HepG2 (cell line): ENCODE results near the gene NTN3. TPM values are rescaled to one million over a fixed set of nuclear protein-coding genes. Genes with fewer than 3 reads are reported as not detected.

Experiments
- ATF7 ChIP-seq, 2 experiments: fragments of 450-650 bp in 1 of 2; sonication (generic) in 1 of 2; formaldehyde crosslinking in 1 of 2; IDR thresholded peaks; 2 replicates each; pipeline versions ENCODE4 v1.4.0 to v1.6.1; 2016 to 2020; ENCODE audit warnings: antibody characterized with exemption in 1 of 2, mild to moderate bottlenecking in 1 of 2, missing genetic modification reagents in 1 of 2
- BRCA1 ChIP-seq: sonication (generic); formaldehyde crosslinking; IDR thresholded peaks from 2 replicates; pipeline ENCODE4 v1.4.0; 2020; ENCODE audit warnings: missing genetic modification reagents
- DNMT1 ChIP-seq: sonication (generic); formaldehyde crosslinking; IDR thresholded peaks from 2 replicates; pipeline ENCODE4 v1.5.1; 2020; ENCODE audit warnings: mild to moderate bottlenecking, missing genetic modification reagents
- ELF4 ChIP-seq: sonication (generic); formaldehyde crosslinking; IDR thresholded peaks from 2 replicates; pipeline ENCODE4 v1.5.0; 2020; ENCODE audit warnings: missing genetic modification reagents, mild to moderate bottlenecking, moderate library complexity, borderline replicate concordance
- HMGA1 ChIP-seq: sonication (generic); formaldehyde crosslinking; conservative IDR thresholded peaks from 2 replicates; pipeline ENCODE4 v1.4.0; 2020; ENCODE audit warnings: missing genetic modification reagents
- HOXA7 ChIP-seq: sonication (generic); formaldehyde crosslinking; IDR thresholded peaks from 2 replicates; pipeline ENCODE4 v1.8.1; 2022; ENCODE audit warnings: mild to moderate bottlenecking, missing genetic modification reagents, moderate library complexity
- NR1H2 ChIP-seq: sonication (generic); formaldehyde crosslinking; IDR thresholded peaks from 2 replicates; pipeline ENCODE4 v1.8.1; 2022; ENCODE audit warnings: low read depth, missing genetic modification reagents, borderline replicate concordance
- PHF20 ChIP-seq: sonication (generic); formaldehyde crosslinking; IDR thresholded peaks from 2 replicates; pipeline ENCODE4 v1.5.0; 2020; ENCODE audit warnings: mild to moderate bottlenecking, missing genetic modification reagents
- PHF21A ChIP-seq: sonication (generic); formaldehyde crosslinking; IDR thresholded peaks from 2 replicates; pipeline ENCODE4 v1.5.0; 2020; ENCODE audit warnings: mild to moderate bottlenecking, missing genetic modification reagents
- ZC3H13 ChIP-seq: sonication (generic); formaldehyde crosslinking; IDR thresholded peaks from 2 replicates; pipeline ENCODE4 v1.8.1; 2023; ENCODE audit warnings: mild to moderate bottlenecking, missing genetic modification reagents, moderate library complexity
- ZNF20 ChIP-seq: sonication (generic); formaldehyde crosslinking; IDR thresholded peaks from 2 replicates; pipeline ENCODE4 v1.4.0; 2020; ENCODE audit warnings: mild to moderate bottlenecking, moderate library complexity, missing genetic modification reagents
- ZNF263 ChIP-seq: sonication (generic); formaldehyde crosslinking; IDR thresholded peaks from 2 replicates; pipeline ENCODE4 v1.4.0; 2020; ENCODE audit warnings: missing genetic modification reagents
- polyA plus RNA-seq, 8 experiments: library from polyadenylated mRNA; depleted of rRNA in 3 of 8; stranded (reverse) in 7 of 8; unstranded in 1 of 8; fragments of >200 nt; fragmentation: Illumina TruSeq in 4 of 8; extraction: Trizol in 4 of 8; gene quantifications; 2 replicates each; pipeline versions ENCODE4 v1.2.1 to v1.2.3, GENCODE V29; 2011 to 2016; ENCODE audit warnings: low read depth in 4 of 8, missing spikeins in 1 of 8, mixed read lengths in 1 of 8; ENCODE audit not compliant: insufficient read depth in 1 of 8
- total RNA-seq, 5 experiments: library from RNA; depleted of rRNA; stranded (reverse); fragments of >200 nt; fragmentation: Illumina TruSeq; extraction: Trizol; gene quantifications; 2 replicates each; pipeline ENCODE4 v1.2.3, GENCODE V29; 2016; ENCODE audit warnings: low read depth in 1 of 5
- TF ChIP-seq, protein P1 (sequence below), 2 experiments: sonication (generic) in 1 of 2; formaldehyde crosslinking in 1 of 2; IDR thresholded peaks; 2 replicates each; pipeline versions ENCODE4 v1.4.0 to v1.6.1; 2016 to 2020; ENCODE audit warnings: borderline replicate concordance in 1 of 2, low read depth in 1 of 2, mild to moderate bottlenecking in 1 of 2, missing genetic modification reagents in 1 of 2
- TF ChIP-seq, protein P2 (sequence below): sonication (generic); formaldehyde crosslinking; IDR thresholded peaks from 2 replicates; pipeline ENCODE4 v1.4.0; 2020; ENCODE audit warnings: mild to moderate bottlenecking, missing genetic modification reagents
- TF ChIP-seq, protein P3 (sequence below): sonication (generic); formaldehyde crosslinking; IDR thresholded peaks from 2 replicates; pipeline ENCODE4 v1.8.1; 2023; ENCODE audit warnings: mild to moderate bottlenecking, missing genetic modification reagents
- TF ChIP-seq, protein P4 (sequence below): IDR thresholded peaks from 2 replicates; pipeline ENCODE4 v1.6.1; 2016; ENCODE audit warnings: low read depth
- TF ChIP-seq, protein P5 (sequence below): sonication (generic); formaldehyde crosslinking; IDR thresholded peaks from 2 replicates; pipeline ENCODE4 v1.4.0; 2020; ENCODE audit warnings: missing genetic modification reagents

The NTN3 gene
- total and polyA plus RNA-seq, 2 of the 13 experiments (the other 11 are each of a cell fraction or from before 2014, with no cell fraction given): 0.09 to 0.20 TPM

DNA sequence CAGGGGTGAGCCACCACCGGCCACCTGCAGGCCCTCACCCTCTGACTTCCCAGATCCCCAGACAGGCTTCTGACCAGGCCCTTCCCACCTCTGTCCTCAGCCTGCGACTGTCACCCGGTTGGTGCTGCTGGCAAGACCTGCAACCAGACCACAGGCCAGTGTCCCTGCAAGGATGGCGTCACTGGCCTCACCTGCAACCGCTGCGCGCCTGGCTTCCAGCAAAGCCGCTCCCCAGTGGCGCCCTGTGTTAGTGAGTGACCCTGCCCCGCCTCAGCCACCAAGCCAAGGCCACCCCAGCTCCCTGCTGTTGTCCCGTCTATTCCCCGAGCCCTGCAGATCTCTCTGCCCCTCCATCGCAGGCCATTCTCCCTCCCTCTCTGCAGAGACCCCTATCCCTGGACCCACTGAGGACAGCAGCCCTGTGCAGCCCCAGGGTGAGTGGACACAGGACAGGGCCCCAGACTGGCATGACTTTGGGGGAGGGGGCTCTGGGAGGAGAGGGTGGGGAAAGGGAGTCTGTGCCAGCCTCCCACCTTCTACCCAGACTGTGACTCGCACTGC, 1.9 kb downstream of the NTN3 start (continued):
- TF ChIP-seq, protein P1, sequence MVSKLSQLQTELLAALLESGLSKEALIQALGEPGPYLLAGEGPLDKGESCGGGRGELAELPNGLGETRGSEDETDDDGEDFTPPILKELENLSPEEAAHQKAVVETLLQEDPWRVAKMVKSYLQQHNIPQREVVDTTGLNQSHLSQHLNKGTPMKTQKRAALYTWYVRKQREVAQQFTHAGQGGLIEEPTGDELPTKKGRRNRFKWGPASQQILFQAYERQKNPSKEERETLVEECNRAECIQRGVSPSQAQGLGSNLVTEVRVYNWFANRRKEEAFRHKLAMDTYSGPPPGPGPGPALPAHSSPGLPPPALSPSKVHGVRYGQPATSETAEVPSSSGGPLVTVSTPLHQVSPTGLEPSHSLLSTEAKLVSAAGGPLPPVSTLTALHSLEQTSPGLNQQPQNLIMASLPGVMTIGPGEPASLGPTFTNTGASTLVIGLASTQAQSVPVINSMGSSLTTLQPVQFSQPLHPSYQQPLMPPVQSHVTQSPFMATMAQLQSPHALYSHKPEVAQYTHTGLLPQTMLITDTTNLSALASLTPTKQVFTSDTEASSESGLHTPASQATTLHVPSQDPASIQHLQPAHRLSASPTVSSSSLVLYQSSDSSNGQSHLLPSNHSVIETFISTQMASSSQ (IDR thresholded peaks at IDR 0.05; ENCODE audit: low read depth): no peak
- TF ChIP-seq, protein P1 (CRISPR knock-in tag; IDR thresholded peaks at IDR 0.05; ENCODE audit: borderline replicate concordance): no peak
- TF ChIP-seq, protein P2, sequence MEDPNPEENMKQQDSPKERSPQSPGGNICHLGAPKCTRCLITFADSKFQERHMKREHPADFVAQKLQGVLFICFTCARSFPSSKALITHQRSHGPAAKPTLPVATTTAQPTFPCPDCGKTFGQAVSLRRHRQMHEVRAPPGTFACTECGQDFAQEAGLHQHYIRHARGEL (CRISPR knock-in tag): no peak
- no peak for TF ChIP-seq PHF20 (CRISPR knock-in tag)
- TF ChIP-seq HOXA7 (CRISPR knock-in tag): no peak
- TF ChIP-seq, protein P3, sequence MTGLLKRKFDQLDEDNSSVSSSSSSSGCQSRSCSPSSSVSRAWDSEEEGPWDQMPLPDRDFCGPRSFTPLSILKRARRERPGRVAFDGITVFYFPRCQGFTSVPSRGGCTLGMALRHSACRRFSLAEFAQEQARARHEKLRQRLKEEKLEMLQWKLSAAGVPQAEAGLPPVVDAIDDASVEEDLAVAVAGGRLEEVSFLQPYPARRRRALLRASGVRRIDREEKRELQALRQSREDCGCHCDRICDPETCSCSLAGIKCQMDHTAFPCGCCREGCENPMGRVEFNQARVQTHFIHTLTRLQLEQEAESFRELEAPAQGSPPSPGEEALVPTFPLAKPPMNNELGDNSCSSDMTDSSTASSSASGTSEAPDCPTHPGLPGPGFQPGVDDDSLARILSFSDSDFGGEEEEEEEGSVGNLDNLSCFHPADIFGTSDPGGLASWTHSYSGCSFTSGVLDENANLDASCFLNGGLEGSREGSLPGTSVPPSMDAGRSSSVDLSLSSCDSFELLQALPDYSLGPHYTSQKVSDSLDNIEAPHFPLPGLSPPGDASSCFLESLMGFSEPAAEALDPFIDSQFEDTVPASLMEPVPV: no peak; the same call in 1 of the 2 replicates
- no peak for TF ChIP-seq ZC3H13 (CRISPR knock-in tag)
- no peak for TF ChIP-seq ELF4
- no peak for TF ChIP-seq DNMT1
- TF ChIP-seq NR1H2 (CRISPR knock-in tag): no peak
- TF ChIP-seq, protein P4, sequence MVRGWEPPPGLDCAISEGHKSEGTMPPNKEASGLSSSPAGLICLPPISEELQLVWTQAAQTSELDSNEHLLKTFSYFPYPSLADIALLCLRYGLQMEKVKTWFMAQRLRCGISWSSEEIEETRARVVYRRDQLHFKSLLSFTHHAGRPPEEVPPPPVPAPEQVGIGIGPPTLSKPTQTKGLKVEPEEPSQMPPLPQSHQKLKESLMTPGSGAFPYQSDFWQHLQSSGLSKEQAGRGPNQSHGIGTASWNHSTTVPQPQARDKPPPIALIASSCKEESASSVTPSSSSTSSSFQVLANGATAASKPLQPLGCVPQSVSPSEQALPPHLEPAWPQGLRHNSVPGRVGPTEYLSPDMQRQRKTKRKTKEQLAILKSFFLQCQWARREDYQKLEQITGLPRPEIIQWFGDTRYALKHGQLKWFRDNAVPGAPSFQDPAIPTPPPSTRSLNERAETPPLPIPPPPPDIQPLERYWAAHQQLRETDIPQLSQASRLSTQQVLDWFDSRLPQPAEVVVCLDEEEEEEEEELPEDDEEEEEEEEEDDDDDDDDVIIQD (CRISPR knock-in tag): no peak
- TF ChIP-seq ZNF263 (CRISPR knock-in tag): no peak
- TF ChIP-seq, protein P5, sequence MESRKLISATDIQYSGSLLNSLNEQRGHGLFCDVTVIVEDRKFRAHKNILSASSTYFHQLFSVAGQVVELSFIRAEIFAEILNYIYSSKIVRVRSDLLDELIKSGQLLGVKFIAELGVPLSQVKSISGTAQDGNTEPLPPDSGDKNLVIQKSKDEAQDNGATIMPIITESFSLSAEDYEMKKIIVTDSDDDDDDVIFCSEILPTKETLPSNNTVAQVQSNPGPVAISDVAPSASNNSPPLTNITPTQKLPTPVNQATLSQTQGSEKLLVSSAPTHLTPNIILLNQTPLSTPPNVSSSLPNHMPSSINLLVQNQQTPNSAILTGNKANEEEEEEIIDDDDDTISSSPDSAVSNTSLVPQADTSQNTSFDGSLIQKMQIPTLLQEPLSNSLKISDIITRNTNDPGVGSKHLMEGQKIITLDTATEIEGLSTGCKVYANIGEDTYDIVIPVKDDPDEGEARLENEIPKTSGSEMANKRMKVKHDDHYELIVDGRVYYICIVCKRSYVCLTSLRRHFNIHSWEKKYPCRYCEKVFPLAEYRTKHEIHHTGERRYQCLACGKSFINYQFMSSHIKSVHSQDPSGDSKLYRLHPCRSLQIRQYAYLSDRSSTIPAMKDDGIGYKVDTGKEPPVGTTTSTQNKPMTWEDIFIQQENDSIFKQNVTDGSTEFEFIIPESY (CRISPR knock-in tag): no peak
- TF ChIP-seq ZNF20: no peak
- TF ChIP-seq HMGA1: no peak
- no peak; the same call in none of the 2 replicates for TF ChIP-seq PHF21A
- no peak for TF ChIP-seq ATF7 (IDR thresholded peaks at IDR 0.05)
- TF ChIP-seq ATF7 (CRISPR knock-in tag; IDR thresholded peaks at IDR 0.05): 0 out of 2 replicates have a peak, but pooled peaks have one; percentile 39
- no peak for TF ChIP-seq BRCA1
